K562 (cell line): ENCODE data around the gene UBE2G2. TPM values are rescaled to one million over a fixed set of nuclear protein-coding genes. Genes with fewer than 3 reads are reported as not detected.

Experiments
- ATAC-seq: fragments of 200-7000 bp; cut with Tn5 transposase; 3 replicates; pipeline ENCODE4 v1.9.1; 2020; ENCODE audit warnings: moderate library complexity
- BruUV-seq: library from RNA; stranded (reverse); fragments of 400-500 nt; replicated peaks from 2 replicates; lab custom pipeline; 2021; lab: Mats Ljungman, UMichigan
- CTCF ChIA-PET: fragments of 300-600 bp; formaldehyde crosslinking; extraction: SDS; loops from one replicate; lab custom pipeline; 2021; ENCODE audit warnings: low intra/inter-chr PET ratio; lab: Yijun Ruan, JAX
- POLR2A ChIA-PET: fragments of 300-600, 350-650 bp; sonication (Branson Sonifier 250); formaldehyde crosslinking; extraction: SDS; loops from one replicate; lab custom pipeline; 2021; ENCODE audit warnings: antibody characterized with exemption, inconsistent platforms; lab: Yijun Ruan, JAX
- DNase-seq, 4 experiments: peaks; one replicate each; pipeline versions ENCODE4 v3.0.0 to v3.0.0-alpha.2; 2011 to 2018; ENCODE audit warnings: low spot score in 3 of 4, mixed read lengths in 3 of 4; ENCODE audit errors: extremely low read depth in 1 of 4
- FAIRE-seq: peaks from 2 replicates; lab custom pipeline; 2011; peaks lifted over from hg19 to GRCh38; lab: Jason Lieb, UNC
- H2AFZ ChIP-seq: 2 replicates; pipeline ENCODE4 v1.6.0; 2011; ENCODE audit warnings: low read depth, low read length, control low read depth, inconsistent platforms
- H3K27ac ChIP-seq: fragments of 200-600 bp; 3 replicates; pipeline ENCODE4 v1.8.0; 2011; ENCODE audit warnings: low read depth, mild to moderate bottlenecking, control low read depth, inconsistent platforms, low read length, moderate library complexity, mixed read lengths; ENCODE audit errors: extremely low read depth
- H3K27me3 ChIP-seq, 2 experiments: fragments of 300-600 bp in 1 of 2; 2 replicates in 1 of 2; 3 replicates in 1 of 2; pipeline versions ENCODE4 v1.6.0 to v1.8.0; 2011; ENCODE audit warnings: inconsistent platforms in 2 of 2, low read length in 2 of 2, mild to moderate bottlenecking in 1 of 2, mixed read lengths in 1 of 2, moderate library complexity in 1 of 2; ENCODE audit not compliant: control insufficient read depth in 2 of 2, insufficient read depth in 2 of 2
- H3K36me3 ChIP-seq: fragments of 300-600 bp; 3 replicates; pipeline ENCODE4 v1.8.0; 2011; ENCODE audit warnings: mild to moderate bottlenecking, low read length, inconsistent platforms; ENCODE audit not compliant: control insufficient read depth, insufficient read depth
- H3K4me1 ChIP-seq, 2 experiments: fragments of 200-600 bp in 1 of 2; replicated peaks in 1 of 2; 2 replicates in 1 of 2; 3 replicates in 1 of 2; pipeline versions ENCODE4 v1.5.1 to v1.8.0; 2011; ENCODE audit warnings: inconsistent platforms in 2 of 2, low read length in 2 of 2, mild to moderate bottlenecking in 1 of 2, mixed read lengths in 1 of 2, moderate library complexity in 1 of 2; ENCODE audit not compliant: control insufficient read depth in 2 of 2, insufficient read depth in 2 of 2
- H3K4me2 ChIP-seq: 2 replicates; pipeline ENCODE4 v1.6.1; 2011; ENCODE audit warnings: low read length, control low read depth, inconsistent platforms, mixed read lengths; ENCODE audit not compliant: insufficient read depth
- H3K4me3 ChIP-seq: fragments of 200-600 bp; sonication (generic), shearing (Covaris generic); 2 replicates; pipeline ENCODE4 v1.5.1; 2016; ENCODE audit warnings: control low read depth, inconsistent platforms
- H3K79me2 ChIP-seq: fragments of 200-600 bp; 3 replicates; pipeline ENCODE4 v1.8.0; 2011; ENCODE audit warnings: low read length, inconsistent platforms; ENCODE audit not compliant: control insufficient read depth, insufficient read depth
- H3K9ac ChIP-seq, 2 experiments: 2 replicates each; pipeline versions ENCODE4 v1.6.0 to v1.6.1; 2011; ENCODE audit warnings: low read depth in 2 of 2, low read length in 2 of 2, control low read depth in 1 of 2, inconsistent platforms in 1 of 2, mild to moderate bottlenecking in 1 of 2, mixed read lengths in 1 of 2; ENCODE audit not compliant: insufficient read depth in 1 of 2
- H3K9me1 ChIP-seq: one replicate; pipeline ENCODE4 v1.6.0; 2011; ENCODE audit warnings: inconsistent platforms, mild to moderate bottlenecking, low read length, moderate library complexity; ENCODE audit not compliant: control insufficient read depth, insufficient read depth
- H3K9me3 ChIP-seq: replicated peaks from 2 replicates; pipeline ENCODE4 v1.5.1; 2011; ENCODE audit warnings: low read depth, low read length, inconsistent platforms; ENCODE audit not compliant: control insufficient read depth, insufficient read depth
- H4K20me1 ChIP-seq: replicated peaks from 2 replicates; pipeline ENCODE4 v1.6.1; 2011; ENCODE audit warnings: low read length, inconsistent platforms, mixed read lengths; ENCODE audit not compliant: control insufficient read depth, insufficient read depth
- CBX3 ChIP-seq, 2 experiments: IDR thresholded peaks; 1 replicate in 1 of 2; 2 replicates in 1 of 2; pipeline ENCODE4 v1.6.1; 2012; ENCODE audit warnings: inconsistent platforms in 2 of 2, low read length in 2 of 2, borderline replicate concordance in 1 of 2, control low read depth in 1 of 2
- CHAMP1 ChIP-seq: fragments of 450-650 bp; IDR thresholded peaks from 2 replicates; pipeline ENCODE4 v1.6.1; 2016; ENCODE audit warnings: mild to moderate bottlenecking
- CHCHD3 ChIP-seq: fragments of 250-450 bp; sonication (Bioruptor Pico); IDR thresholded peaks from 2 replicates; pipeline ENCODE4 v2.1.2; 2022; ENCODE audit warnings: mild to moderate bottlenecking
- CHD1 ChIP-seq: fragments of 200-600 bp; sonication (generic); IDR thresholded peaks from one replicate; pipeline ENCODE4 v1.6.1; 2012; ENCODE audit warnings: mild to moderate bottlenecking, moderate library complexity, low read length, inconsistent platforms
- FOXA3 ChIP-seq, 2 experiments: fragments of 450-650 bp in 1 of 2; sonication (generic) in 1 of 2; formaldehyde crosslinking; IDR thresholded peaks in 1 of 2; conservative IDR thresholded peaks in 1 of 2; 2 replicates each; pipeline versions ENCODE4 v1.4.0 to v1.8.0; 2020 to 2022; ENCODE audit warnings: mild to moderate bottlenecking in 2 of 2, missing genetic modification reagents in 1 of 2
- KDM5B ChIP-seq: fragments of 200-600 bp; sonication (generic); IDR thresholded peaks from 2 replicates; pipeline ENCODE4 v1.6.1; 2012; ENCODE audit warnings: low read depth, mild to moderate bottlenecking, moderate library complexity, low read length, control low read depth, inconsistent platforms; ENCODE audit not compliant: insufficient replicate concordance
- NCOR1 ChIP-seq: fragments of 450-650 bp; IDR thresholded peaks from 2 replicates; pipeline ENCODE4 v1.6.1; 2016; ENCODE audit warnings: mild to moderate bottlenecking, moderate library complexity
- POLR2B ChIP-seq: fragments of 450-650 bp; IDR thresholded peaks from 2 replicates; pipeline ENCODE4 v1.6.1; 2018; ENCODE audit warnings: low read depth; ENCODE audit not compliant: partially characterized antibody
- SP2 ChIP-seq: IDR thresholded peaks from 2 replicates; pipeline ENCODE4 v1.6.1; 2011; ENCODE audit warnings: mild to moderate bottlenecking, low read depth, low read length, moderate library complexity; ENCODE audit not compliant: poor library complexity, severe bottlenecking; ENCODE audit errors: extremely low read depth
- TRIM24 ChIP-seq, 2 experiments: fragments of 450-650 bp; IDR thresholded peaks; 2 replicates each; pipeline ENCODE4 v1.6.1; 2016
- XRCC3 ChIP-seq: fragments of 450-650 bp; IDR thresholded peaks from 2 replicates; pipeline ENCODE4 v1.6.1; 2017; ENCODE audit warnings: mild to moderate bottlenecking, moderate library complexity
- ZNF324 ChIP-seq: fragments of 250-450 bp; sonication (Bioruptor Pico); IDR thresholded peaks from 2 replicates; pipeline ENCODE4 v1.4.0; 2020; ENCODE audit warnings: mild to moderate bottlenecking
- WGBS: fragments of 100-300 bp; shearing (Covaris generic); methylation state at CpG from one replicate; pipeline ENCODE4 v1.1.6; 2016; ENCODE audit warnings: low coverage, mixed read lengths; ENCODE audit not compliant: insufficient coverage; ENCODE audit errors: missing lambda C conversion rate; 5-methylcytosine and 5-hydroxymethylcytosine counted together
- in situ Hi-C: fragments of 300-500 bp; cut with MboI; formaldehyde crosslinking; loops from 4 replicates; pipeline ENCODE4 v1.15.0; 2018; ENCODE audit warnings: inconsistent platforms, mixed read lengths
- intact Hi-C: fragments of 100-400 bp; cut with micrococcal nuclease; formaldehyde crosslinking; loops from 2 replicates; pipeline ENCODE4 v1.14.2; 2022
- polyA plus RNA-seq, 8 experiments: library from polyadenylated mRNA; depleted of rRNA in 4 of 8; stranded (reverse) in 5 of 8; unstranded in 3 of 8; fragments of >200 nt; fragmentation: Nextera tagmentation in 2 of 8; fragmentation: Illumina TruSeq in 1 of 8; extraction: Ambion mirVana in 2 of 8; extraction: Trizol in 1 of 8; gene quantifications; 2 replicates each; pipeline versions ENCODE4 v1.2.1 to v1.2.3, GENCODE V29; 2011 to 2014; ENCODE audit warnings: inconsistent platforms in 1 of 8, missing spikeins in 1 of 8
- total RNA-seq, 7 experiments: library from RNA; depleted of rRNA in 6 of 7; stranded (reverse); fragments of >200 nt in 6 of 7; fragmentation: Illumina TruSeq in 2 of 7; extraction: Trizol in 2 of 7; gene quantifications; 2 replicates each; pipeline versions ENCODE4 v1.2.1 to v1.2.3, GENCODE V29; 2011 to 2021; ENCODE audit warnings: low replicate concordance in 1 of 7

Gene UBE2G2
- total and polyA plus RNA-seq, 9 of the 15 experiments (the other 6 are each of a cell fraction or from before 2014, with no cell fraction given): 47.5 to 225 (median 140) TPM

- POLR2A ChIA-PET: interaction anchor here (0.9 to 1.3 kb wide), 2 partner anchors 22 to 59 kb away, joined by 3 read pairs; no protein-coding TSS in a partner anchor
- Histone ChIP-seq H3K79me2 (peaks cover 36% of the 10 kb centered on the region), H2AFZ (no peak overlapping the region), H3K9me3 (peaks cover 16% of the 10 kb centered on the region), H3K4me1 (peaks cover 0 to 43% of the 10 kb centered on the region in 2 experiments; a peak in 4 of 5 replicates), H3K9ac (no peak overlapping the region; a peak in 1 of 4 replicates), H3K27ac (no peak overlapping the region), H3K9me1 (peaks cover 15% of the 10 kb centered on the region), H4K20me1 (peaks cover 25% of the 10 kb centered on the region; the same call in 1 of the 2 replicates), H3K4me3 (no peak overlapping the region), H3K27me3 (no peaks in the 10 kb centered on the region), H3K4me2 (no peak overlapping the region), H3K36me3 (no peaks in the 10 kb centered on the region; the same call in 2 of the 3 replicates)
- CTCF ChIA-PET: interaction anchor here (1.0 kb wide), 1 partner anchor 8 kb away, joined by 3 read pairs; no protein-coding TSS in a partner anchor
- intact Hi-C loops (no loop called here), in situ Hi-C loops (no loop called here)
- TF ChIP-seq XRCC3 (no peak), POLR2B (peak; percentile 28), CHCHD3 (CRISPR knock-in tag) (no peak), ZNF324 (CRISPR knock-in tag) (no peak), SP2 (no peak), NCOR1 (no peak), FOXA3 (CRISPR knock-in tag; conservative IDR thresholded peaks at IDR 0.05 in 1 of 2, IDR thresholded peaks at IDR 0.05 in 1 of 2) (peak in 1 of 2 experiments; percentile 32; a peak in 1 of 4 replicates), KDM5B (peak; percentile 12), CHAMP1 (no peak), CHD1 (no peak), TRIM24 (IDR thresholded peaks at IDR 0.05) (peak; percentile 24 to 48; a peak in 2 of 4 replicates), CBX3 (IDR thresholded peaks at IDR 0.05; ENCODE audit: borderline replicate concordance in 1 of 2, low read length in 2 of 2) (peak in 1 of 2 experiments; percentile 64; a peak in 2 of 3 replicates)
- BruUV-seq: no TSS peak
- FAIRE-seq: peak; percentile 29
- ATAC-seq: no peak
- DNase-seq: no peak
- 90% methylated on average over 29 of the region's 33 CpGs for WGBS
These were observed 17.9 kb upstream of the UBE2G2 start for GRCh38 chr21:44819283-44820243.
